Activated CD8-positive, alpha-beta memory T cell treated with anti-CD3 and anti-CD28 coated beads, Interleukin-2, amount 10 ng/mL, durations not matched to agents 7 days and 5 days (primary cell): ENCODE data around the gene CKB. TPM values are rescaled to one million over a fixed set of nuclear protein-coding genes. Genes with fewer than 3 reads are reported as not detected.

Experiments used
- ATAC-seq: fragments of 150-1000 bp; cut with Tn5 transposase; one replicate; pipeline ENCODE4 v1.10.0; 2021; ENCODE audit warnings: moderate library complexity
- CTCF ChIA-PET: fragments of 350-600 bp; sonication (Branson Sonifier 250); formaldehyde crosslinking; loops from one replicate; lab custom pipeline; 2021; ENCODE audit warnings: antibody characterized with exemption; lab: Charles Lee
- DNase-seq: peaks from one replicate; pipeline ENCODE4 v3.0.0-alpha.2; 2020
- H3K27ac Mint-ChIP-seq: one replicate; pipeline ENCODE4 v1.8.0; 2021; ENCODE audit warnings: mild to moderate bottlenecking, mixed read lengths
- H3K27me3 Mint-ChIP-seq: one replicate; pipeline ENCODE4 v1.8.0; 2021; ENCODE audit warnings: mixed read lengths
- H3K36me3 Mint-ChIP-seq: one replicate; pipeline ENCODE4 v1.8.0; 2021; ENCODE audit warnings: mild to moderate bottlenecking, mixed read lengths
- H3K4me1 Mint-ChIP-seq: one replicate; pipeline ENCODE4 v1.8.0; 2021; ENCODE audit warnings: mixed read lengths
- H3K4me3 Mint-ChIP-seq: one replicate; pipeline ENCODE4 v1.8.0; 2021; ENCODE audit warnings: mild to moderate bottlenecking, moderate library complexity, mixed read lengths
- H3K9me3 Mint-ChIP-seq: one replicate; pipeline ENCODE4 v1.8.0; 2022; ENCODE audit warnings: low read depth, mixed read lengths
- total RNA-seq, 2 experiments: library from RNA; stranded (reverse); gene quantifications; one replicate each; pipeline ENCODE4 v1.2.3, GENCODE V29; 2021

CKB gene
- total RNA-seq, 2 experiments from 2014 or later, result 1.2 to 6.1 TPM

- H3K36me3 Mint-ChIP-seq, result no peaks in the 10 kb centered on the region
Observed at GRCh38 chr14:103539056-103539825, 16.6 kb upstream of the CKB start.

DNA sequence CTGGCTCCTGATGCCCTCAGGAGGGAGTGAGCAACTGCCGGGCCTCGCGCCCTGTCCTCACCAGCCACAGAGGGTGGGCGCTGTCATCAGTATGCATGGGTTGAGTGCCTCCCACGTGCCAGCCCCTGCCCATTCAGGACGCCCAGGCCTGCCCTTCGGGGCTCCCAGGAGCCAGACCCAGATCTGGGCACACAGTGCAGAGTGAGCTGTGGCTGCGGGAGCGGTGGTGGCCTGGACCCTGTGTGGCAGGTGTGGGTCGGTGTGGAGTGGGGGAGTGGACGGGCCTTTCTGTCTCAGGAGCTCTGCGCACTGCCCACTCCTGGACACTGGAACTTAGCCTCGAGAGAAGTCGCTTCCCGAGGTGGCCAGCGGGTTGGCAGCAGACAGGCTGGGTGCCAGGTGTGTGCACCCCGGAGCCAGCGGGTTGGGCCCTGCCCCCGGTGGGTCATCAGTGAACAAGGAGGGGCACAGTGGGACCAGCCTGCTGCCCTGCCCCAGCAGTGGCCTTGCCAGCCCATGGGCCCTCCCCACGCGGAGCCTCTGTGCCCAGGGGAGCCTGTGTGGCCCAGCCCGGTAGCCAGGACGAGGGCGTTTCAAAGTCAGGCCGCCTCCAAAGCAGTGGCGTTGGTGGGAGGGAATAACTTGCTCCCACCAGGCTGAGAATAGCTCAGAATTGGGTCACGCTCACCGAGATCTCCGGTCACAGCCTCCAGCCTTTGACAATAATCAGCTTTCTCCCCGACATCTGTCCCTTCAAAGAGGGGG, 15.8 kb upstream of the CKB start:
- H3K27me3 Mint-ChIP-seq, result peaks cover 2% of the 10 kb centered on the region
- CTCF ChIA-PET, result interaction anchor here (1.2 to 1.3 kb wide), 2 partner anchors 19 to 39 kb away, joined by 3 to 4 read pairs; no protein-coding TSS in a partner anchor
- DNase-seq (no peak), ATAC-seq (no peak)
- no peaks in the 10 kb centered on the region for H3K36me3 Mint-ChIP-seq
- no peaks in the 10 kb centered on the region for H3K4me1 Mint-ChIP-seq
- no peaks in the 10 kb centered on the region for H3K9me3 Mint-ChIP-seq
- no peak overlapping the region for H3K4me3 Mint-ChIP-seq
- no peak overlapping the region for H3K27ac Mint-ChIP-seq

More at GRCh38 chr14:103539056-103539825, 16.6 kb upstream of the CKB start:
- H3K27ac Mint-ChIP-seq, result no peak overlapping the region
- no peak for DNase-seq
- no peaks in the 10 kb centered on the region for H3K9me3 Mint-ChIP-seq
- CTCF ChIA-PET, result interaction anchor here (1.2 to 2.3 kb wide), 3 partner anchors 20 to 39 kb away, joined by 3 to 12 read pairs (median 4); no protein-coding TSS in a partner anchor
- no peaks in the 10 kb centered on the region for H3K4me1 Mint-ChIP-seq
- no peak overlapping the region for H3K4me3 Mint-ChIP-seq
- no peak for ATAC-seq
- peaks cover 2% of the 10 kb centered on the region for H3K27me3 Mint-ChIP-seq

DNA sequence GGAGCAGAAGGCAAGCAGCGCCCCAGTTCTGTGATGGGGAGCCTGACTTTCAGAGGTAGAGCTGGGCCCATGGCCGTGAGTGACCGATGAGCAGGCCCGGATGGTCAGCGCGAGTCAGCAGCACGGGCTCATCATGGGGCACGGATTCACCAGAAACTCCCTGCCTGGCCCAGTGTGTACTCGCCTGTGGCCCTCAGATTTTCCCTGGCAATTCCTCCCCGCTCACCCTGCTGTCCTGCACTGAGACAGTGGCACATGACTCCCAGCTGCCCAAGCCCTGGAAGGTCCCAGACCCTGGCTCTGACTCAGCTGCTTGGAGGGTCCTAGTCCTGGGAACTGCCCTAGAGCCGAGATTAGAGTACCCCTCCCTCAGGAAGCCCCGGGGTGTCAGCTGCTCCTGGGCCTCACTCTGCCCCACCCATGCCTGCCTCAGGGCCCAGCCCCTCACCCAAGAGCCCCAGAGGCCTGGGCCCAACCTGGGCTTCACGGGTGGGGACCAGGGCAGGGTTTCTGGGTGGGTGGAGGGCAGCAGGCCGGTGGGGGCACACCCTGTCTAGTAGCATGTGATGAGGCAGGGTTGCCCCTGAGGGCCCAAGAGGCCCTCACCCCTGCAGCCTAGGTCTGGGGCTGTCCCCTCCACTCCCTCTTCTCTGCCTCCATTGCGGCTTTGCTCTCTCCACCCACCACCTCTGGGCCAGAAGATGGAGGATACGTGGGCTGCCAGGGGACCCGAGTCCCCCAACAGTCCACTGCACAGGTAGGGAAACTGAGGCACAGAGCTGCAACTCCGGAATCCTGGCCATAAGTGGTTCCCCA, 14.8 kb upstream of the CKB start:
- no peaks in the 10 kb centered on the region for H3K4me1 Mint-ChIP-seq
- peaks cover 2% of the 10 kb centered on the region for H3K27me3 Mint-ChIP-seq

DNA sequence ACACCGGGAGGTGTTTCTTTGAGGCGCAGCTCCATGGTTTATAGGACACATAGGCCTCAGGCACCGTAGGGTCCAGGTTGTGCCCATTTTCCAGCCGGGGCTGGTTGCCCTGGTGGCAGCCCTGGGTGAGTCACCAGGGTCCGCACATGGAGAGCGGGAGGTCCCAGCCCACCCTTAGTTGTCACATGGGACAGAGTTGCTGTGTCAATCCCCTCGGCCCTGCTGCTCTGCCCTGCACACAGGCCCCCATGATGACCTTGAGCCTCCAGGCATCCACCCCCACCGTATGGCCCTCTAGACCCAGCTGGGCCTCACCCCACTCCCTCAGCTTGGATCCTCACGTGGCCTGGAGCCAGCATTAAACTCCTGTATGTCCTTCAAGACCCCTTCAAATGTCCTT, 14.1 kb upstream of the CKB start:
- Mint-ChIP-seq H3K4me1 (no peaks in the 10 kb centered on the region), H3K9me3 (no peaks in the 10 kb centered on the region), H3K36me3 (no peaks in the 10 kb centered on the region), H3K27me3 (peaks cover 2% of the 10 kb centered on the region), H3K4me3 (no peak overlapping the region), H3K27ac (no peak overlapping the region)
- ATAC-seq (no peak), DNase-seq (no peak)
- CTCF ChIA-PET, result interaction anchor here (0.9 kb wide), 1 partner anchor 16 kb away, joined by 3 read pairs; no protein-coding TSS in a partner anchor

More for the DNA sequence above, 14.8 kb upstream of the CKB start:
- ATAC-seq, result no peak
- H3K27ac Mint-ChIP-seq, result no peak overlapping the region
- H3K4me3 Mint-ChIP-seq, result no peak overlapping the region
- DNase-seq, result no peak
- CTCF ChIA-PET, result interaction anchor here (0.9 kb wide), 1 partner anchor 17 kb away, joined by 3 read pairs; no protein-coding TSS in a partner anchor
- no peaks in the 10 kb centered on the region for H3K9me3 Mint-ChIP-seq
- H3K36me3 Mint-ChIP-seq, result no peaks in the 10 kb centered on the region

- Mint-ChIP-seq H3K4me3 (no peak overlapping the region), H3K27ac (no peak overlapping the region), H3K36me3 (no peaks in the 10 kb centered on the region), H3K9me3 (no peaks in the 10 kb centered on the region), H3K4me1 (no peaks in the 10 kb centered on the region), H3K27me3 (peaks cover 2% of the 10 kb centered on the region)
- CTCF ChIA-PET, result no interaction called here
- ATAC-seq (no peak), DNase-seq (no peak)
Observed at GRCh38 chr14:103535891-103536565, 13.4 kb upstream of the CKB start.

GRCh38 chr14:103535081-103535890, 12.7 kb upstream of the CKB start:
- Mint-ChIP-seq H3K27ac (no peak overlapping the region), H3K4me1 (peaks cover 4% of the 10 kb centered on the region), H3K4me3 (no peak overlapping the region), H3K27me3 (peaks cover 2% of the 10 kb centered on the region), H3K9me3 (no peaks in the 10 kb centered on the region), H3K36me3 (no peaks in the 10 kb centered on the region)
- no peak for DNase-seq
- CTCF ChIA-PET, result interaction anchor here (1.4 to 1.5 kb wide), 2 partner anchors 12 to 17 kb away, joined by 3 to 4 read pairs; no protein-coding TSS in a partner anchor
- ATAC-seq, result no peak

GRCh38 chr14:103534576-103535061, 12.0 kb upstream of the CKB start:
- CTCF ChIA-PET, result interaction anchor here (1.4 to 1.5 kb wide), 2 partner anchors 13 to 16 kb away, joined by 3 to 4 read pairs; no protein-coding TSS in a partner anchor
- no peak for DNase-seq
- no peak overlapping the region for H3K27ac Mint-ChIP-seq
- H3K36me3 Mint-ChIP-seq, result no peaks in the 10 kb centered on the region
- peaks cover 2% of the 10 kb centered on the region for H3K27me3 Mint-ChIP-seq
- H3K4me1 Mint-ChIP-seq, result peaks cover 11% of the 10 kb centered on the region
- H3K4me3 Mint-ChIP-seq, result no peak overlapping the region
- no peak for ATAC-seq
- H3K9me3 Mint-ChIP-seq, result no peaks in the 10 kb centered on the region

- Mint-ChIP-seq H3K36me3 (no peaks in the 10 kb centered on the region), H3K27me3 (no peaks in the 10 kb centered on the region), H3K4me3 (no peak overlapping the region), H3K4me1 (peaks cover 14% of the 10 kb centered on the region), H3K9me3 (no peaks in the 10 kb centered on the region), H3K27ac (no peak overlapping the region)
- ATAC-seq (no peak), DNase-seq (no peak)
- CTCF ChIA-PET, result interaction anchor here (1.2 to 1.5 kb wide), 3 partner anchors 13 to 16 kb away, joined by 3 to 4 read pairs (median 3); no protein-coding TSS in a partner anchor
Observed at GRCh38 chr14:103533999-103534575, 11.5 kb upstream of the CKB start.

- H3K9me3 Mint-ChIP-seq, result no peaks in the 10 kb centered on the region
- CTCF ChIA-PET, result interaction anchor here (1.2 to 1.4 kb wide), 2 partner anchors 14 kb away, joined by 3 read pairs; no protein-coding TSS in a partner anchor
- no peaks in the 10 kb centered on the region for H3K36me3 Mint-ChIP-seq
- DNase-seq, result no peak
- H3K27ac Mint-ChIP-seq, result no peak overlapping the region
- no peak for ATAC-seq
- H3K4me1 Mint-ChIP-seq, result peaks cover 14% of the 10 kb centered on the region
- no peak overlapping the region for H3K4me3 Mint-ChIP-seq
- no peaks in the 10 kb centered on the region for H3K27me3 Mint-ChIP-seq
Observed at GRCh38 chr14:103533137-103533998, 10.7 kb upstream of the CKB start.

GRCh38 chr14:103532216-103533136, 9.8 kb upstream of the CKB start:
- Mint-ChIP-seq H3K27me3 (no peaks in the 10 kb centered on the region), H3K4me1 (peaks cover 18% of the 10 kb centered on the region), H3K9me3 (no peaks in the 10 kb centered on the region), H3K4me3 (no peak overlapping the region), H3K36me3 (no peaks in the 10 kb centered on the region), H3K27ac (no peak overlapping the region)
- CTCF ChIA-PET, result interaction anchor here (1.2 to 2.1 kb wide), 2 partner anchors 11 to 13 kb away, joined by 3 to 7 read pairs; no protein-coding TSS in a partner anchor
- no peak for DNase-seq
- ATAC-seq, result no peak
